ENCODE results near the gene BMPR2. TPM values are rescaled to one million over a fixed set of nuclear protein-coding genes. Genes with fewer than 3 reads are reported as not detected.

The BMPR2 gene
- polyA plus RNA-seq, 1 of the 3 experiments (the other 2 are of a cell fraction), result 10.2 TPM

GRCh38 chr2:202599105-202599504 is 223.0 kb downstream of the BMPR2 start:
- Histone ChIP-seq H3K27ac (ENCODE audit: low read depth in 2 of 2, low read length in 1 of 2) (no peak overlapping the region), H3K9me2 (no peaks in the 10 kb centered on the region), H3K4me3 (ENCODE audit: low read depth in 2 of 2, low read length in 1 of 2) (no peak overlapping the region), H2AFZ (ENCODE audit: low read depth) (no peak overlapping the region), H3K9me3 (no peaks in the 10 kb centered on the region), H4K20me1 (ENCODE audit: insufficient read depth) (no peaks in the 10 kb centered on the region), H3F3A (replicated peaks; ENCODE audit: insufficient read depth) (no peaks in the 10 kb centered on the region), H3K9ac (no peak overlapping the region), H3K27me3 (ENCODE audit: insufficient read depth) (no peaks in the 10 kb centered on the region), H3K79me2 (ENCODE audit: insufficient read depth) (no peaks in the 10 kb centered on the region), H3K4me1 (ENCODE audit: control insufficient read depth in 1 of 2, insufficient read depth in 2 of 2, low read depth in 1 of 2, low read length in 1 of 2) (no peaks in the 10 kb centered on the region), H3K4me2 (no peak overlapping the region), H3K36me3 (replicated peaks in 1 of 2; ENCODE audit: control insufficient read depth in 1 of 2, insufficient read depth in 2 of 2, low read length in 1 of 2) (no peaks in the 10 kb centered on the region)
- no peak for DNase-seq
- 92% methylated on average over 2 of the region's 2 CpGs for WGBS (ENCODE audit: low lambda C conversion rate)
- ChIA-PET POLR2A (interaction anchor here (0.6 kb wide), 1 partner anchor 593 kb away, joined by 3 read pairs; no protein-coding TSS in a partner anchor), CTCF (interaction anchor here (0.7 to 3.1 kb wide), 2 partner anchors 10 to 1209 kb away, joined by 3 to 24 read pairs; no protein-coding TSS in a partner anchor)
- TF ChIP-seq SIN3A (IDR thresholded peaks at IDR 0.05; ENCODE audit: borderline replicate concordance, low read depth, low read length) (no peak), JUND (IDR thresholded peaks at IDR 0.05) (no peak), YY1 (IDR thresholded peaks at IDR 0.05; ENCODE audit: low read depth) (no peak), NFIC (IDR thresholded peaks at IDR 0.05; ENCODE audit: borderline replicate concordance) (no peak), CTCF (IDR thresholded peaks at IDR 0.05) (no peak), ELF1 (IDR thresholded peaks at IDR 0.05) (no peak), FOSL2 (IDR thresholded peaks at IDR 0.05; ENCODE audit: borderline replicate concordance, low read depth) (no peak), SMC3 (IDR thresholded peaks at IDR 0.05; ENCODE audit: low read depth, low read length) (no peak), CHD2 (IDR thresholded peaks at IDR 0.05; ENCODE audit: low read length, partially characterized antibody) (no peak), POLR2AphosphoS5 (IDR thresholded peaks at IDR 0.05; ENCODE audit: low read depth, low read length) (no peak), IRF3 (IDR thresholded peaks at IDR 0.05; ENCODE audit: low read depth, low read length) (no peak), EZH2phosphoT487 (IDR thresholded peaks at IDR 0.05; ENCODE audit: borderline replicate concordance, low read depth) (no peak), RCOR1 (IDR thresholded peaks at IDR 0.05; ENCODE audit: low read length) (no peak), USF1 (IDR thresholded peaks at IDR 0.05; ENCODE audit: borderline replicate concordance, low read depth) (no peak), RAD21 (IDR thresholded peaks at IDR 0.05; ENCODE audit: low read length) (no peak), MAX (IDR thresholded peaks at IDR 0.05; ENCODE audit: low read depth) (no peak), ZBTB33 (IDR thresholded peaks at IDR 0.05; ENCODE audit: borderline replicate concordance, low read depth) (no peak)
